ENCODE measurements around the gene MGAM2.

Gene MGAM2

DNA sequence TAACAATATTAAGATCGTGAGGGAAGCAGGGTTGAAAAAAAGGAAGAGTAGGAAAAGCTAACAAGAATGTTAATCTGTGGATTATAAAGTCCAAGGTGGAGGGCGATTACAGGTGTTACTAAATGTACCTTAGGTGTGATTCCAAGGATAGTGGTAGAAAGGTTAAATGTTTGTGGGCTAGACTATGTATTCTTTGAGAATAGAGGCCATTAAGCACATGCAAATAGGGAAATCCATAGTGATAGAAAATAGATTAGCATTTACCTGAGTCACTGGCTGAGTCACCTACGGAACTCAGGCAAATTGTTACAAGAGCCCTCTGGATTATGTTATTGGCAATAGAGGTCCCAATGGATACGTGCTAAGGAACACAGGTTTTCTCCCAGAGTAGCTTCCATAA lies 9.0 kb downstream of the MGAM2 start:
- DNase-seq (ENCODE audit: low read depth in 3 of 3) = no peak

DNA sequence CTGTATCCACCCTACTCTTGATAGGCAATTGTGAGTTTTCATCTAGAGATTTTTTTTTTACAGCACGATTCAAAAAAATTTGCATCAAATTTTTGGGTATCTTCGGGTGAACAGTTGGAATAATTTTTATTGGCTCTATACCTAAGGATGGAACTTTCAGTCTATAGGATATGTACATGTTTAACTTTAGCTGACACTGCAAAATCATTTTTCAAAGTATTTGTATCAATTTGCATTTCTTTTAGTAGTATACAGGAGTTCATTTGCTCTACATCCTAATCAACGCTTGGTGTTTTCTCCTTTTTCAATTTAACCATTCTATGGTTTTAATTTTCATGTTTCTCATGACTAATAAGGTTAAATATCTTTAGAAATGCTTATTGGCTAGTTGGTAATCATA lies 11.7 kb downstream of the MGAM2 start:
- no peak for DNase-seq (ENCODE audit: low read depth in 3 of 3)

DNA sequence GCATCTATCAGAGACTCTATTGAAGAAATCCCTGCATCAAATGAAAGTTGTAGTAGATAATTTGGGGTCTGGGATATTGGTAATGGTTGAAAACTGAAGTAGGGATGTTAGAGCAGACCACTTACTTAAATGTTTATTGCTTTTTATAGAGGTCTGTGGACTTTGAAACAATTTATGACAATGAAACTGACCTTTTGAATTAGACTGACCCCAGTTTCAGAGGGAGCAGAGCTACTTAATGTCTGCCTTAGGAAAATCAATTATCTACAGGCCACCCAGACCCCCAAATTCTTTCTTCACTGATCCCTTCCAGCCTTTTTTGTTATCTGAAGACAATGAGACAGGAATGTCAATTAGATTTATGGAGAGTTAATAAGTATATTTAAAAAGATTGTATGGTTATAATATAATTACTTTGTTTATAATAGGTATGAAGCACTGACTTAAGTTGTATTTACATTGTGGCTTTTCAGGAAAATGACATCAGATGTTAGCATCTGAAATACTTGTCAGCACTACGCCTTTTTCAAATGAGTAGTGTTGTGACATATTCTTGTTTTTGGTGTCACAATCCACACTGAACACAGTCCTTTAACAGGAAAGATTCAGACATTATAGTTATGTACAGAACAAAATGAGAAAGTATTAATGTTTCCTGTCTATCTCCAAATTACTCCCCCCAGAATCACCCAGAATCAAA lies 13.9 kb downstream of the MGAM2 start:
- DNase-seq (ENCODE audit: low read depth in 3 of 3) = no peak

DNA sequence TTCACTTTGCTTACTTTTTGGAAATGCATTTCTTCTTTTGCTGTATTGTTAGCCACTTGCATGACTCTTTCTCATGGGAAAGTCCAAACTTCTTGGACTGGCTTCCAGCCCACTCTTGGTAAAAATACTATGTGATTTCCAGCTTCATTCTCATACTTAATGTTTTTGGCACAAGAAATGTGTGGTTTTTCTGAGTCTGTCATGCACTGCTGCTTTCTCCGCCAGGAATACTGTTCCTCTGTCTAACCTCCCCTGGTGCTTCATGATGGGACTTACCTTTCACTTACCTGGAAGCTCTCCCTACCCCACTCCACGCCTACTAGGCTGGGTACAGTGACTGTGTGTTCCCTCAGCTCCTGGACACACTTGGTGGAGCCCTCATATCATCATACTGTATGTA lies 18.7 kb downstream of the MGAM2 start:
- no peak for DNase-seq (ENCODE audit: low read depth in 3 of 3)

DNA sequence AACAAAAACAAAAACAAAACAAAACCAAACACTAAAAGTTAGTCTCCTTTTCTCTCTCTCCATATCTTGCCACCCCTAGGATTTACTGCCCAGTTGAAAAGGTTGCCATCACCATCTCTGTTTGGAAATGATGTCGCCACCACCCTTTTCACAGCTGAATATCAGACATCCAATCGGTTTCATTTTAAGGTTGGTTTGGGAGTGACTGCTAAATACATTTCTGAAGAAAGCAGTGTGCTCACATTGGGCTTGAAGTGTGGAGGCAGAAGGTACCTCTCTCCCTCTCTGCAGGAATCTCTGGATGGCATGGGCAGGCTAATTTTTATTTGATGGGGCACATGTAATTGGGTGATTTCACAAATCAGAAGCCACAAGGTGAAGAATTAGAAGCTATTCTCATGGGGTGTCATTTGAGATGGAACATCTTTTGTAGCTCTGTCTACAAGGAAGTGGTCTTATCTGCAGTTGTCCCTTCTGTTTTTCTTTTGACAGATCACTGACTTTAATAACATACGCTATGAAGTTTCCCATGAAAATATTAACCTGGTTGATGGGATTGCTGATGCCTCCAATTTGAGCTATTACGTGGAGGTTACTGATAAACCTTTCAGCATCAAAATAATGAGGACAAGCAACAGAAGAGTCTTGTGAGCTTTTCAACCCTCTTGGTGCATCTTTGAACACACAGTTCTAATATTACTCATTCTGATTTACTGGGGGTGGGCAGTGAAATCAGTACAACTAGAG lies 20.1 kb downstream of the MGAM2 start:
- DNase-seq (ENCODE audit: low read depth in 3 of 3) = no peak

DNA sequence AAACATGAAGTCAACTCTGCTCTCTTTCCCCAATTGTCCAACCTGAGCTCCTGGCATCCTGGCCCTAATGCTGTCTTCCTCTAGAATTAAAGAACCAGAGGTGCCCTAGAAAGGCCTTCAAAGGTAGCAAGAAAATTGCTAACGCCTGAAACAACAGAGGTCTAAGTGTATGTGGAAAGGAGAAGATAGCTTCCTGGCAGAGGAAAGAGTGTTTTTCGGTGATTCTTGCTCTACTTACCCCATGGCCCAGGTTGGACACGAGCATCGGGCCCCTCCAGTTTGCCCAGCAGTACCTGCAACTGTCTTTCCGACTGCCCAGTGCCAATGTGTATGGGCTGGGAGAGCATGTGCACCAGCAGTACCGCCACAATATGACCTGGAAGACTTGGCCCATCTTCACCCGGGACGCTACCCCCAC lies 22.2 kb downstream of the MGAM2 start:
- DNase-seq (ENCODE audit: low read depth in 3 of 3) = no peak

DNA sequence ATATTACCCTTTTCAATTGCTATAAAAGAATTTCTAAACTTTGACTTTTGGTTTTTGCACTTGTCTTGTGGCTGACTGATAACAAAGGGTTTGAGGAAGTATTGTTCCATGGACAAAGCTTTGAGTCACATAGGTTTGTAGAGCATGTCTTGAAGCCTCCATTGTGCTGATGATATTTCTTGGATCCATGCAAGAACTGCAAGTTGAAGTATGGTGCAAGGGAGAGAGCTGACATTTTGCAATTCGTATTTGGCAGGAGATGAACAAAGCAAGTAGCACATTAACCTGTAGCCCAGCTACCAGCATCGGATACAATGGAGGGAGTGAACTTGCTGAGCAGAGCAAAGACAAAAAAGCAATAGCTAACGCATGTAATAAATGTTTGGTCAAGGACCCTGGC lies 23.4 kb downstream of the MGAM2 start:
- DNase-seq (ENCODE audit: low read depth in 3 of 3) = no peak

DNA sequence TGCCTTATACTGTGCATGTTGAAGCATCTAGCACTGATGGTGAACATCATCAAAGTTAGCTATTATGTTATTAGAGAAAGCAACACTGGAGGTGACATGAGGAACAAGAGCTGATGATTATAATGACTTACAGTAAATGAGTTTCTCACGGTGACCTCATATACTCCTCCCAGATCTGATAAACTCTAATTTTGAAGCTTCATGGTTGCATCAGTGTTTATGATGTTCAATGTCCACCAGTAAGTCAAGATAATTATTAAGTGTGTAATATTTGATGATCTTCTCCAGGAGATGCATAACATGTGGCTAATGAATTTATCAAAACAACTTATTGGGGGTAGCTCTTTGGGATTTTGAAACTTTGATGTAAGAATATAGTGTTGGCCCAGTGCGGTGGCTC lies 27.5 kb downstream of the MGAM2 start:
- no peak for DNase-seq (ENCODE audit: low read depth in 3 of 3)

DNA sequence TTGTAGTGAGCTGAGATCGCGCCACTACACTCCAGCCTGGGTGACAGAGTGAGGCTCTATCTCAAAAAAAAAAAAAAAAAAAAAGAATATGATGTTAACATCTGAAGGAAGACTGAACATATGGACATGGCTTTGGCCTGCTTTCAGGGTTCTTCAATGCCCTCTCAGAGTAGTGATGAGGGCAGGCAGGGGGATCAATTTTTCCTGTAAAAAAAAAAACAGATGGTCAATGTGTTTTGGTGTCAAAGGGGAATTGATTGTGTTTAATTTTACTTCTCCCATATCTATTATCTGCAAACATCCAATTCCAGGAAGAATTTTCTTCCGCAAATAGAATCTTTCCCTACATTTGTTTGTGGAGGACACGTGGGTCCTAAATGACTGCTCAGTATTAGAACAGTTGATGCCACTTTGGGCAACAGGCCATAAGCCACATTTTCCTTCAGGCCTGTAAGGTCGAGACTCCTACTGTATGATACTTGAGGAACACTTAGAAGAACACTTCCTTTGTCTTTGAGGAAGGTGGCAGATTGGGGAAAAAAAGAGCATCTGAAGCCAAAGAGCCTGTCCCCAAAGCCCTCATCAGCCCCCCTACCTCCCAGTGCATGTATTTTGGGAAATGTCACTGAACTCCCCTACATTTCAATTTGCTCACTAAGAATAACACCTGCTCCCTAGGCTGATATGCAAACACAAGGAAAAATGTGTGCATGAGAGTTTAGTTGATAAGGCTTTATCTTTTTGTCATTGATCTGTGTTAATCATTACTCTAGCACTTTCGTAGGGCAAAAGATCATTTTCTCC lies 28.3 kb downstream of the MGAM2 start:
- DNase-seq (ENCODE audit: low read depth in 3 of 3) = no peak

DNA sequence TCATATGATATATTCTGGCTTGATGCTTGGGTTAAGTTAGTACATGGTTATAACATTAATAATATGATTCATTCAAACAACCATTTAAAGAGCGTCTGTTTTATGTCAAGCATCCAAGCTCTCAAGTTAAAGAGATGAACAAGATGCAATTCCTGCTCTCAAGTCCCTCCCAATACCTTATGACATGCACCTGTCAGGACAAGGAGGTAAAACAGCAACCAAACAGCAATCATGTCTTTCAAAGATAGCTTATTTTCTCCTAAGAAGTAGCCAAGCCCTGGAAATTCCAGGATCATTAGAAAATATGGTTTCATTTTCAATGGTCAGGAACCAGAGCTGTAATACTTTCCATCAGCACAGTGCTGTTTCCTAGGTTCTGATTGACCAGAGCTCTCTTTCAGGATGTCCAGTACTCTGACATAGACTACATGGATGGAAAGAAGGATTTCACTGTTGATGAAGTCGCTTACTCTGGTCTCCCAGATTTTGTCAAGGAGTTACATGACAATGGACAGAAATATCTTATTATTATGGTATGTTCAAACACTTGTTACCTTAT lies 29.0 kb downstream of the MGAM2 start:
- no peak for DNase-seq (ENCODE audit: low read depth in 3 of 3)

DNA sequence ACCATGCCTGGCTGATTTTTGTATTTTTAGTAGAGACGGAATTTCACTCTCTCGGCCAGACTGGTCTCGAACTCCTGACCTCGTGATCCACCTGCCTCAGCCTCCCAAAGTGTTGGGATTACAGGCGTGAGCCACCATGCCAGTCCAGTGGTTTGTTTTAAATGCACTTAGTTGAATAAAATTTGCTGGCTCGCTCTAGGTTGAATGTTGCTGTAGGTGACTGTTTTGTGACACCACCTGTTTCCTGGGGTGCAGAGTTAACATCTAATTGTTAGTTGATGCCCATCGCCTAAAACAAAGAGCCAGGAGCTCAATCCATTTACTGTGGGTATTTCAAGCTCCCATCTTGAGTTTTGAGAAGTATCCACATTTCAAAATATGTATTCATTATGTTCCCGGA lies 31.2 kb downstream of the MGAM2 start:
- no peak for DNase-seq (ENCODE audit: low read depth in 3 of 3)

DNA sequence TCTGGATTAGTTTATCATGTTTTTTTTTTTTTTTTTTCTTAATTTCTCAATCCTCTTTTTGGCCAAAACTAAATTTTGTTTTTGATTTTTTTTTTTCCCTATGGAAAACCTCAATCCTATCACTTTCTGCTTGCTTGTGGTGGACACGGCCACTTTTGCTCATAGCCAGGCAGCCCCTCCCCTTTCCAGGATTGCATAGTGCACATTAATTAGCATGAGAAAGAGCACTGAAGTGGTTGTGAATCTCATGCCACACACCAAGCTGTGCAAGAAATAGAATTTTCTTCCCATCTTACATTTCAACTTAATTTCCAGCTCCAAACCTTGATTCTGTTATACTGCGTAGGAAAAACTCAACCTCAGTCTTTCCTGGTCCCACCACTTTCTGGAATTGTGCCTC lies 34.6 kb downstream of the MGAM2 start:
- no peak for DNase-seq (ENCODE audit: low read depth in 3 of 3)

DNA sequence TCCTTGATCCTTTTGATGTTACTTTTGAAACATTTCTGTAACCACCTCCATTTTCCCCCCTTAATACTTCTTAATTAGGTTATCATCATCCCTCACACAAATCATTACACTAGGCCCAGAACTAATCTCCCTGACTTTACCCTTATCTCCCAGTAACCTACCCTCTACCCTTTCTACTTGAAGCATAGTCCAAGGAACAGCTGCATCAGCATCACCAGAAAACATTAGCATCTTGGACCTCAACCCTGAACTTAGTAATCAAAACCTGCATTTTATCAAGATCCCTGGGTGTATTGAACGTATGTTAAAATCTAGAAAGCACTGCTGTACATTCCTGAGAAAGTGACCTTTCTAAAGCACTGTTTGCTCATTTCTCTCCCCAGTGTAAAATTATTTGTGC lies 38.8 kb downstream of the MGAM2 start:
- no peak for DNase-seq (ENCODE audit: low read depth in 3 of 3)

DNA sequence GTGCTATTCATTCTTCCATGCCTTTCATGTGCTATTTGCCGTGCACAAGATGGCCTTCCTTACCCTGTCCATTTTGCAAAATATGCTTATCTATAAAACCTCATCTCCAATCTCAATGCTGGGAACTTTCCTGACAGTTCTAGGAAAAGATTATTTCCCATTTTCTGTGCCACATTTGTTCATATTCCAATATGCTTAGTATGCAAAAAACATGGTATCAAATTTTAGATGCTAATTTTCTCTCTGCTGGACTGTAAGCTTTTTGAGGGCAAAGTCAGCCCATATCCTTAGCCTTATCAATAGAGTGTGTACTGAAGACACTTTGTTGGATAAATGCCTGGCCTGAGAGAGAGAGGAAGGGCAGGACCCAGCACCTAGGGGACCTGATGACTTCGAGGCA lies 39.4 kb downstream of the MGAM2 start:
- no peak for DNase-seq (ENCODE audit: low read depth in 3 of 3)

DNA sequence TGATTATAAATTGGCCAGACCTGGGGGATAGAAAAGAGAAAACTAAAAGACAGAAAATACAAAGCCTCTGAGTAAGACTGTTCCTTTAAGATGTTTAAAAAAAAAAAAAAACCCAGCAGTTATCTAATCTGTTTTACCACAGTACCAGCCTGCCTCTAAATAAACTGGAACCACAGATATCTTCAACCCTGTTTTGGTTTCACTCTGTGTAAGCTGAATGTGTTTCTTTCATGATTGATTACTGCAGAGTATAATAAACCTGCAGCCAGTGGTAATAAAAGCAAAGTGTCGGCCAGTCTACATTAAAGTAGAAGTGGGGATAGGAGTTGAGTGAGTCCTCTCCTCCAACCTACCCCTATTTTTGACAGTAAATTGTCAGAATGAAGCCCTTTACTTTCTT lies 40.6 kb downstream of the MGAM2 start:
- no peak for DNase-seq (ENCODE audit: low read depth in 3 of 3)

DNA sequence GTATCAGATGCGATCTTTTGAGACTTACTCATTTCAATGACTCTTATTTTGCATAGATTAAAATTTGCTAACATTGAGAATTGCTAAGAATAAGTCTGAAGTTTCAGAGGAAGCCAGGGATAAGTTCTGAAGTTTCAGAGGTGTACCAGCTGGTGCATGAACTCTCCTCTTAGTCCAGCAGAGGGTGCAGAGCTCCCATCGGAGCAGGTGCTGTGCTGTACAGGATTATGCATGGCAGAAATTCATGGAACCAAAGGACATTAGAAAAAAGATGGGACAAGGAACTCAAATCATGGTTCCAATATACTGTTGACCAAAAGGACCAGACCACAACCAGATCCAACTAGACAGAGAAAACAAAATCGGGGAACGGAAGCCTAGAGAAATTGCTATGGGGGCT lies 41.9 kb downstream of the MGAM2 start:
- DNase-seq (ENCODE audit: low read depth in 3 of 3) = no peak

DNA sequence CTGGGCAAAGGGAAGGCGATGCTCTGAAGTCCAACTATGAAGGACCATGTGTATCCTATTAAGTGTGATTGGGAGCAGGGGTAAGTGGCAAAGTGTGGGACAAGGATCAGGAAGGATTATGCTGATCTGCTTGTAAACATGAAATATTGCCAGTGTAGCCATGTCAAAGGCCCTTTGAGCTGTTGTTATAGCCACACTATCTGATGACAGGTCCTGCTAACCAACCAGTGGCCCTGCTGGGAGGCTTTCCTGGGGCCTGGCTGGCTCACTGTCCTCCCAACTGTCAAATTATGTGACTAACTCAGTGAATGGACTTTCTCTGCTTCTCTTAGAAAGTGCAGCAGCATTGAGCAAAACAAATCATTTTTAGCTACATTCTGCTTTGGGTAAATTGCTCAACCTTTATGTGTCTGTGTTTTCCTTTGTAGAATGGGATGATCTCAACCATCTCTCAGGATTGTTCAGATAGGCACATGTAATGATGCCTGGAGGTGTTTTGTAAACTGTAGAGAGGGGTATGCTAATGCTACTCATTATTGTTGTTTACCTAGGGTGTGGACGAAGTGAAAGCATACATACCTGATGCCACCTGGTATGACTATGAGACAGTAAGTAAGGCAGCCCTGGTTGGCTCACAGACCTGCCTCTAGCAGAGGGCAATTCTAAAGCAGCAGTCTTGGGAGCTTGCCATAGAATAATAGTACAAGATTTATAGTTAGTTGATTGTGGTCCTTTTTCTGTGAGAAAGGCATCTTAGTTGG lies 47.4 kb downstream of the MGAM2 start:
- DNase-seq (ENCODE audit: low read depth in 3 of 3) = no peak

DNA sequence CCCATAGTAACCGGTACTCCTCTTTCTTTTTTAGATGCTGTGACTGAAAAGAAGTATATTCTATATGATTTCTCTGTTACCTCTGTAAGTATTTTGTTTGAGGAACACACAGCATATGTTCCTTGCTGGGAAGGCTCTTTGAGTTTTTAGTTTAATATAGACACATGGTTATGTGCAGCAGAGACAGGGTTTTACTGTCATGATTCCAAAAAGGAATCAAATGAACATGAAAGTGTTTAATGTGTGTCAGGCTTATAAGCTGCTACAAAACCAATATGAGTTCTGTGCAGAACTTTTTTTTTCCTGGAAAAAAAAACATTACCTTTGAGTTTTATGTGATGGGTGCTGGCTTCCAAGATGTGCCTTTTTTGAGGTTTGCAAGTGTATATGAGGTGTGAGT lies 50.4 kb downstream of the MGAM2 start:
- no peak for DNase-seq (ENCODE audit: low read depth in 3 of 3)

DNA sequence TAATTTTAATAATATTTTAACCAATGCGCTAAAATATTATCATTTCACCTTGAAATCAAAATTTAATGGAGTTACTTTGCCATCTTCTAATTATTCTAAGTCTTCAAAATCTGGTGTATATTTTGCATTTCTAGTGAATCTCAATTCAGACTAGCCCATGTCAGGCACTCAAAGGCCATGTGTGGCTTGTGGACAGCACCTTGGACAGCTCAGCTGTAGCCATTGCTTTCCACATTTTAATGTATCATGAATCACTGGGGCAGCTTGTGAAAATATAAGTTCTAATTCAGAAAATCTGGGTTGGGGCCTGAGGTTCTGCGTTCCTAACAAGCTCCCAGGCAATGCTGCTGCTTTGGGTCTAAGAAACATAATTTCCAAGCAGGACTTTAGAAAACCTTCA lies 57.2 kb downstream of the MGAM2 start:
- no peak for DNase-seq (ENCODE audit: low read depth in 3 of 3)

DNA sequence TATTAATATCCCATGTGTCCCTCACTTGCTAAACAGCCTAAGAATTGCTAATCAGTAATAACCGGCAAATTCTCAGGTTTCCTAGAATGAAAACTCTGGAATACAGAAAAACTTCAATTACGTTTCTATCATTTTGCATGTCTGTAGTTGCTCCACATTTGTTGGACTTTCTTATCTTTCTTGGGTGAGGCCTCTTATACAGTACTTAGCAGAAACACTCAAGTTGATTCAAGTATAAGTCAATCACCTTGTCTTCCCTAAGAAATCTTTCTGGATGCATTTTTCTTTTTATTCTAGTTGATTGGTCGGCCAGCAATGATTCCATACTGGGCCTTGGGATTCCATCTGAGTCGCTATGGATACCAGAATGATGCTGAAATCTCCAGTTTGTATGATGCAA lies 61.4 kb downstream of the MGAM2 start:
- DNase-seq (ENCODE audit: low read depth in 3 of 3) = no peak

DNA sequence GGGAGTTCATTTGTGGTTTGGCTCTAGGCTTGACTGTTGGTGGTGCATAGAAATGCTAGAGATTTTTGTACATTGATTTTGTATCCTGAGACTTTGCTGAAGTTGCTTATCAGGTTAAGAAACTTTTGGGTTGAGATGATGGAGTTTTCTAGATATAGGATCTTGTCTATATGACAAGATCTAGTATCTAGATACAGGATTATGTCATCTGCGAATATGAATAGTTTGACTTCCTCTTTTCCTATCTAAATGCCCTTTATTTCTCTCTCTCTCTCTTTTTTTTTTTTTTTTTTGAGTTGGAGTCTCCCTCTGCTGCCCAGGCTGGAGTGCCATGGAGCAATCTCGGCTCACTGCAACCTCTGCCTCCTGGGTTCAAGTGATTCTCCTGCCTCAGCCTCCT lies 62.9 kb downstream of the MGAM2 start:
- no peak for DNase-seq (ENCODE audit: low read depth in 3 of 3)

DNA sequence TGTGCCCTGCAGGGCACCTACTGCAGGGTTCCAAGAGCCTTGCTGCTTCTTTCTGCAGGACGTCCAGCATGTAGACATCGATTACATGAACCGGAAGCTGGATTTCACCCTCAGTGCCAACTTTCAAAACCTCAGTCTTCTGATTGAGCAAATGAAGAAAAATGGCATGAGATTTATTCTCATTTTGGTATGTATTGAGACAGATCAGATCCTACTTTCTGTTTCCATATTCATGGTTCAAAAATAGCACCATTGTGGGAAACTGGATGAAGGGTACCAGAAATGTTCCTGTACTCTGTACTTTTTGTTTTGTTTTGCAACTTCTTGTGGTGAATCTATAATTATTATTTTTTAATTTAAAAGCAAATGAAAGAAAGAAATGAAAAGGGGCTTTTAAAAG lies 64.1 kb downstream of the MGAM2 start:
- DNase-seq (ENCODE audit: low read depth in 3 of 3) = no peak

All from stimulated activated CD4-positive, alpha-beta T cell treated with anti-CD3 and anti-CD28 coated beads, TNF-alpha, amount 100 ng/mL, for 24 hours (primary cell).